K562 (cell line): ENCODE measurements around the gene SSU72. TPM values are rescaled to one million over a fixed set of nuclear protein-coding genes. Genes with fewer than 3 reads are reported as not detected.

Experiments used
- ATAC-seq: fragments of 200-7000 bp; cut with Tn5 transposase; 3 replicates; pipeline ENCODE4 v1.9.1; 2020; ENCODE audit warnings: moderate library complexity
- BruUV-seq: library from RNA; stranded (reverse); fragments of 400-500 nt; replicated peaks from 2 replicates; lab custom pipeline; 2021; lab: Mats Ljungman, UMichigan
- CTCF ChIA-PET: fragments of 300-600 bp; formaldehyde crosslinking; extraction: SDS; loops from one replicate; lab custom pipeline; 2021; ENCODE audit warnings: low intra/inter-chr PET ratio; lab: Yijun Ruan, JAX
- POLR2A ChIA-PET: fragments of 300-600, 350-650 bp; sonication (Branson Sonifier 250); formaldehyde crosslinking; extraction: SDS; loops from one replicate; lab custom pipeline; 2021; ENCODE audit warnings: antibody characterized with exemption, inconsistent platforms; lab: Yijun Ruan, JAX
- DNase-seq, 4 experiments: peaks; one replicate each; pipeline versions ENCODE4 v3.0.0 to v3.0.0-alpha.2; 2011 to 2018; ENCODE audit warnings: low spot score in 3 of 4, mixed read lengths in 3 of 4; ENCODE audit errors: extremely low read depth in 1 of 4
- FAIRE-seq: peaks from 2 replicates; lab custom pipeline; 2011; peaks lifted over from hg19 to GRCh38; lab: Jason Lieb, UNC
- H2AFZ ChIP-seq: 2 replicates; pipeline ENCODE4 v1.6.0; 2011; ENCODE audit warnings: low read depth, low read length, control low read depth, inconsistent platforms
- H3K27ac ChIP-seq: fragments of 200-600 bp; 3 replicates; pipeline ENCODE4 v1.8.0; 2011; ENCODE audit warnings: low read depth, mild to moderate bottlenecking, control low read depth, inconsistent platforms, low read length, moderate library complexity, mixed read lengths; ENCODE audit errors: extremely low read depth
- H3K27me3 ChIP-seq, 2 experiments: fragments of 300-600 bp in 1 of 2; 2 replicates in 1 of 2; 3 replicates in 1 of 2; pipeline versions ENCODE4 v1.6.0 to v1.8.0; 2011; ENCODE audit warnings: inconsistent platforms in 2 of 2, low read length in 2 of 2, mild to moderate bottlenecking in 1 of 2, mixed read lengths in 1 of 2, moderate library complexity in 1 of 2; ENCODE audit not compliant: control insufficient read depth in 2 of 2, insufficient read depth in 2 of 2
- H3K36me3 ChIP-seq: fragments of 300-600 bp; 3 replicates; pipeline ENCODE4 v1.8.0; 2011; ENCODE audit warnings: mild to moderate bottlenecking, low read length, inconsistent platforms; ENCODE audit not compliant: control insufficient read depth, insufficient read depth
- H3K4me1 ChIP-seq, 2 experiments: fragments of 200-600 bp in 1 of 2; replicated peaks in 1 of 2; 2 replicates in 1 of 2; 3 replicates in 1 of 2; pipeline versions ENCODE4 v1.5.1 to v1.8.0; 2011; ENCODE audit warnings: inconsistent platforms in 2 of 2, low read length in 2 of 2, mild to moderate bottlenecking in 1 of 2, mixed read lengths in 1 of 2, moderate library complexity in 1 of 2; ENCODE audit not compliant: control insufficient read depth in 2 of 2, insufficient read depth in 2 of 2
- H3K4me2 ChIP-seq: 2 replicates; pipeline ENCODE4 v1.6.1; 2011; ENCODE audit warnings: low read length, control low read depth, inconsistent platforms, mixed read lengths; ENCODE audit not compliant: insufficient read depth
- H3K4me3 ChIP-seq: fragments of 200-600 bp; sonication (generic), shearing (Covaris generic); 2 replicates; pipeline ENCODE4 v1.5.1; 2016; ENCODE audit warnings: control low read depth, inconsistent platforms
- H3K79me2 ChIP-seq: fragments of 200-600 bp; 3 replicates; pipeline ENCODE4 v1.8.0; 2011; ENCODE audit warnings: low read length, inconsistent platforms; ENCODE audit not compliant: control insufficient read depth, insufficient read depth
- H3K9ac ChIP-seq, 2 experiments: 2 replicates each; pipeline versions ENCODE4 v1.6.0 to v1.6.1; 2011; ENCODE audit warnings: low read depth in 2 of 2, low read length in 2 of 2, control low read depth in 1 of 2, inconsistent platforms in 1 of 2, mild to moderate bottlenecking in 1 of 2, mixed read lengths in 1 of 2; ENCODE audit not compliant: insufficient read depth in 1 of 2
- H3K9me1 ChIP-seq: one replicate; pipeline ENCODE4 v1.6.0; 2011; ENCODE audit warnings: inconsistent platforms, mild to moderate bottlenecking, low read length, moderate library complexity; ENCODE audit not compliant: control insufficient read depth, insufficient read depth
- H3K9me3 ChIP-seq: replicated peaks from 2 replicates; pipeline ENCODE4 v1.5.1; 2011; ENCODE audit warnings: low read depth, low read length, inconsistent platforms; ENCODE audit not compliant: control insufficient read depth, insufficient read depth
- H4K20me1 ChIP-seq: replicated peaks from 2 replicates; pipeline ENCODE4 v1.6.1; 2011; ENCODE audit warnings: low read length, inconsistent platforms, mixed read lengths; ENCODE audit not compliant: control insufficient read depth, insufficient read depth
- E2F4 ChIP-seq: sonication (generic); formaldehyde crosslinking; IDR thresholded peaks from 2 replicates; pipeline ENCODE4 v1.8.0; 2022; ENCODE audit warnings: mild to moderate bottlenecking, low read depth, missing genetic modification reagents
- E2F5 ChIP-seq: sonication (generic); formaldehyde crosslinking; IDR thresholded peaks from 2 replicates; pipeline ENCODE4 v1.8.0; 2022; ENCODE audit warnings: mild to moderate bottlenecking, missing genetic modification reagents
- E2F6 ChIP-seq, 2 experiments: IDR thresholded peaks; 2 replicates each; pipeline ENCODE4 v1.6.1; 2011; ENCODE audit warnings: borderline replicate concordance in 1 of 2, control low read depth in 1 of 2, low read depth in 1 of 2, low read length in 1 of 2, mild to moderate bottlenecking in 1 of 2, mixed read lengths in 1 of 2, moderate library complexity in 1 of 2; ENCODE audit not compliant: insufficient read depth in 1 of 2, insufficient read length in 1 of 2, poor library complexity in 1 of 2, severe bottlenecking in 1 of 2; ENCODE audit errors: extremely low read depth in 1 of 2
- HMBOX1 ChIP-seq: sonication (generic); IDR thresholded peaks from 2 replicates; pipeline ENCODE4 v1.6.1; 2016
- NFIC ChIP-seq: fragments of 450-650 bp; IDR thresholded peaks from 2 replicates; pipeline ENCODE4 v1.6.1; 2017; ENCODE audit warnings: mild to moderate bottlenecking, inconsistent platforms
- PCBP1 ChIP-seq: fragments of 200-400 bp; formaldehyde crosslinking; IDR thresholded peaks from 2 replicates; pipeline ENCODE4 v1.6.1; 2018; ENCODE audit warnings: mild to moderate bottlenecking, low read depth, low read length; ENCODE audit not compliant: poor library complexity, severe bottlenecking
- PRMT5 ChIP-seq: sonication (generic); formaldehyde crosslinking; IDR thresholded peaks from 2 replicates; pipeline ENCODE4 v1.5.0; 2020; ENCODE audit warnings: missing genetic modification reagents
- ZBTB17 ChIP-seq: fragments of 450-650 bp; formaldehyde crosslinking; IDR thresholded peaks from 2 replicates; pipeline ENCODE4 v1.4.0; 2020; ENCODE audit warnings: mild to moderate bottlenecking
- WGBS: fragments of 100-300 bp; shearing (Covaris generic); methylation state at CpG from one replicate; pipeline ENCODE4 v1.1.6; 2016; ENCODE audit warnings: low coverage, mixed read lengths; ENCODE audit not compliant: insufficient coverage; ENCODE audit errors: missing lambda C conversion rate; 5-methylcytosine and 5-hydroxymethylcytosine counted together
- in situ Hi-C: fragments of 300-500 bp; cut with MboI; formaldehyde crosslinking; loops from 4 replicates; pipeline ENCODE4 v1.15.0; 2018; ENCODE audit warnings: inconsistent platforms, mixed read lengths
- intact Hi-C: fragments of 100-400 bp; cut with micrococcal nuclease; formaldehyde crosslinking; loops from 2 replicates; pipeline ENCODE4 v1.14.2; 2022
- polyA plus RNA-seq, 8 experiments: library from polyadenylated mRNA; depleted of rRNA in 4 of 8; stranded (reverse) in 5 of 8; unstranded in 3 of 8; fragments of >200 nt; fragmentation: Nextera tagmentation in 2 of 8; fragmentation: Illumina TruSeq in 1 of 8; extraction: Ambion mirVana in 2 of 8; extraction: Trizol in 1 of 8; gene quantifications; 2 replicates each; pipeline versions ENCODE4 v1.2.1 to v1.2.3, GENCODE V29; 2011 to 2014; ENCODE audit warnings: inconsistent platforms in 1 of 8, missing spikeins in 1 of 8
- total RNA-seq, 7 experiments: library from RNA; depleted of rRNA in 6 of 7; stranded (reverse); fragments of >200 nt in 6 of 7; fragmentation: Illumina TruSeq in 2 of 7; extraction: Trizol in 2 of 7; gene quantifications; 2 replicates each; pipeline versions ENCODE4 v1.2.1 to v1.2.3, GENCODE V29; 2011 to 2021; ENCODE audit warnings: low replicate concordance in 1 of 7
- TF ChIP-seq, protein P1 (sequence below), 2 experiments: fragments of 450-650 bp; IDR thresholded peaks; 2 replicates each; pipeline ENCODE4 v1.6.1; 2016
- TF ChIP-seq, protein P2 (sequence below), 3 experiments: IDR thresholded peaks in 2 of 3; conservative IDR thresholded peaks in 1 of 3; 2 replicates each; pipeline ENCODE4 v1.5.1; 2011 to 2012; ENCODE audit warnings: low read length in 3 of 3, mild to moderate bottlenecking in 3 of 3, control low read depth in 2 of 3, improper control_type of control experiment in 1 of 3, inconsistent platforms in 1 of 3, low read depth in 1 of 3, mixed read lengths in 1 of 3, moderate library complexity in 1 of 3; ENCODE audit not compliant: insufficient read depth in 2 of 3

The SSU72 gene
- total and polyA plus RNA-seq, 9 of the 15 experiments (the other 6 are each of a cell fraction or from before 2014, with no cell fraction given): 70.8 to 201 (median 94.6) TPM

- Histone ChIP-seq H2AFZ (peak overlapping the region; percentile 95), H3K36me3 (peaks cover 36% of the 10 kb centered on the region), H4K20me1 (peaks cover 5% of the 10 kb centered on the region; the same call in 1 of the 2 replicates), H3K27ac (peak overlapping the region; percentile 99), H3K79me2 (peaks cover 63% of the 10 kb centered on the region), H3K27me3 (peaks cover 0 to 12% of the 10 kb centered on the region in 2 experiments; a peak in 2 of 5 replicates), H3K9me1 (no peaks in the 10 kb centered on the region), H3K4me3 (peak overlapping the region; percentile 100), H3K9ac (peak overlapping the region; percentile 98 to 99), H3K4me1 (peaks cover 15 to 38% of the 10 kb centered on the region in 2 experiments; a peak in 4 of 5 replicates), H3K4me2 (peak overlapping the region; percentile 85), H3K9me3 (no peaks in the 10 kb centered on the region)
- peak; percentile 78 for FAIRE-seq
- intact Hi-C loops: loop anchor here (5.0 kb wide), 1 partner anchor 83 kb away; the partner anchor contains the start of gene CDK11B
- TSS peak; percentile 83 for BruUV-seq
- in situ Hi-C loops: no loop called here
- WGBS: under 1% methylated on average over 96 of the region's 96 CpGs
- ChIA-PET POLR2A (interaction anchor here (0.7 to 3.4 kb wide), 3 partner anchors 9 to 48 kb away, joined by 3 to 13 read pairs (median 3); no protein-coding TSS in a partner anchor), CTCF (interaction anchor here (0.5 to 1.7 kb wide), 2 partner anchors 47 to 506 kb away, joined by 3 to 5 read pairs; no protein-coding TSS in a partner anchor)
- ATAC-seq: peak; percentile 83
- peak; percentile 82 to 87 (median 86) for DNase-seq
- peak; percentile 64; the same call in 1 of the 2 replicates for TF ChIP-seq PRMT5
- TF ChIP-seq NFIC: peak; percentile 25
- peak; percentile 39 to 75 for TF ChIP-seq E2F6 (IDR thresholded peaks at IDR 0.05; ENCODE audit: borderline replicate concordance in 1 of 2, extremely low read depth in 1 of 2, insufficient read depth in 1 of 2, insufficient read length in 1 of 2, low read depth in 1 of 2, low read length in 1 of 2, poor library complexity in 1 of 2, severe bottlenecking in 1 of 2)
- TF ChIP-seq ZBTB17 (CRISPR knock-in tag): peak; percentile 52
- TF ChIP-seq, protein P1, sequence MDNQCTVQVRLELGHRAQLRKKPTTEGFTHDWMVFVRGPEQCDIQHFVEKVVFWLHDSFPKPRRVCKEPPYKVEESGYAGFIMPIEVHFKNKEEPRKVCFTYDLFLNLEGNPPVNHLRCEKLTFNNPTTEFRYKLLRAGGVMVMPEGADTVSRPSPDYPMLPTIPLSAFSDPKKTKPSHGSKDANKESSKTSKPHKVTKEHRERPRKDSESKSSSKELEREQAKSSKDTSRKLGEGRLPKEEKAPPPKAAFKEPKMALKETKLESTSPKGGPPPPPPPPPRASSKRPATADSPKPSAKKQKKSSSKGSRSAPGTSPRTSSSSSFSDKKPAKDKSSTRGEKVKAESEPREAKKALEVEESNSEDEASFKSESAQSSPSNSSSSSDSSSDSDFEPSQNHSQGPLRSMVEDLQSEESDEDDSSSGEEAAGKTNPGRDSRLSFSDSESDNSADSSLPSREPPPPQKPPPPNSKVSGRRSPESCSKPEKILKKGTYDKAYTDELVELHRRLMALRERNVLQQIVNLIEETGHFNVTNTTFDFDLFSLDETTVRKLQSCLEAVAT (IDR thresholded peaks at IDR 0.05): peak in 1 of 2 experiments; percentile 60; a peak in 2 of 4 replicates
- 0 out of 2 replicates have a peak, but pooled peaks have one; percentile 8 for TF ChIP-seq E2F4
- TF ChIP-seq, protein P2, sequence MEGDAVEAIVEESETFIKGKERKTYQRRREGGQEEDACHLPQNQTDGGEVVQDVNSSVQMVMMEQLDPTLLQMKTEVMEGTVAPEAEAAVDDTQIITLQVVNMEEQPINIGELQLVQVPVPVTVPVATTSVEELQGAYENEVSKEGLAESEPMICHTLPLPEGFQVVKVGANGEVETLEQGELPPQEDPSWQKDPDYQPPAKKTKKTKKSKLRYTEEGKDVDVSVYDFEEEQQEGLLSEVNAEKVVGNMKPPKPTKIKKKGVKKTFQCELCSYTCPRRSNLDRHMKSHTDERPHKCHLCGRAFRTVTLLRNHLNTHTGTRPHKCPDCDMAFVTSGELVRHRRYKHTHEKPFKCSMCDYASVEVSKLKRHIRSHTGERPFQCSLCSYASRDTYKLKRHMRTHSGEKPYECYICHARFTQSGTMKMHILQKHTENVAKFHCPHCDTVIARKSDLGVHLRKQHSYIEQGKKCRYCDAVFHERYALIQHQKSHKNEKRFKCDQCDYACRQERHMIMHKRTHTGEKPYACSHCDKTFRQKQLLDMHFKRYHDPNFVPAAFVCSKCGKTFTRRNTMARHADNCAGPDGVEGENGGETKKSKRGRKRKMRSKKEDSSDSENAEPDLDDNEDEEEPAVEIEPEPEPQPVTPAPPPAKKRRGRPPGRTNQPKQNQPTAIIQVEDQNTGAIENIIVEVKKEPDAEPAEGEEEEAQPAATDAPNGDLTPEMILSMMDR (IDR thresholded peaks at IDR 0.05 in 2 of 3, conservative IDR thresholded peaks at IDR 0.05 in 1 of 3; ENCODE audit: insufficient read depth in 2 of 3, low read depth in 1 of 3, low read length in 3 of 3): peak; percentile 22 to 61 (median 61); a peak in 4 of 6 replicates
- TF ChIP-seq PCBP1: peak; percentile 77
- TF ChIP-seq E2F5: peak; percentile 87; the same call in 1 of the 2 replicates
- peak; percentile 36; the same call in 1 of the 2 replicates for TF ChIP-seq HMBOX1
Measured at GRCh38 chr1:1573843-1574720, 581 bp downstream of the SSU72 start.
